ENCODE data around the gene ANKRD63.

- TF ChIP-seq CTCF (optimal IDR thresholded peaks at IDR 0.05 in 1 of 3, IDR thresholded peaks at IDR 0.05 in 1 of 3, conservative IDR thresholded peaks at IDR 0.05 in 1 of 3; ENCODE audit: extremely low read depth in 1 of 3, insufficient read depth in 2 of 3, low read length in 3 of 3) (no peak), EZH2 (IDR thresholded peaks at IDR 0.05; ENCODE audit: low read length) (no peak)
These were observed 5.9 kb downstream of the ANKRD63 start for GRCh38 chr15:40276927-40277326.

All from keratinocyte (primary cell).